Choroid plexus epithelial cell (primary cell): ENCODE data around the gene USP27X.

Source experiments
- DNase-seq: peaks from one replicate; pipeline ENCODE4 v3.0.0-alpha.2; 2010; ENCODE audit warnings: low read depth
- H3K4me3 ChIP-seq: 2 replicates; pipeline ENCODE4 v1.5.1; 2011; ENCODE audit warnings: low read depth, mild to moderate bottlenecking, control low read depth, low read length, moderate library complexity
- TF ChIP-seq, protein P1 (sequence below): conservative IDR thresholded peaks from 2 replicates; pipeline ENCODE4 v1.5.1; 2011; ENCODE audit warnings: low read depth, mild to moderate bottlenecking, control low read depth, inconsistent platforms, low read length, moderate library complexity

The USP27X gene

DNA sequence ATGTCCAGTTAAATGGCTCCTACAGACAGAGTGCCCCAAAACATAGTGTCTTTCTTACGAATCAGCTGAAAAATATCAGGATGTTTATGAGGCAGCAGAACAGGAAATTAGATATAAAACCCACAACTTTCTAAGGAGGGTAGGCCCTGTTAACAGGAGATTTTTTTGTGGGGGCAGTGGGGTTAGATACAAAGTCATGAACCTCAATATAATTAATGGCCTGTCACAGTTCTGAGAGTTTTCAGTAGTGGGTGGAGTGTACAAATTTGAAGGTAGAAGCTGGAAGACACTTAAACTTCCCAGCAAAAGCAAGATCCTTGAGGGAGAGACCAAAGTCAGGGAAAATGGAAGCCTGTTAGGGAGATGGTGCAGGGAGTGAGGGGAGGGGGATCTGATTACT lies 32.8 kb upstream of the USP27X start:
- H3K4me3 ChIP-seq = no peak overlapping the region
- no peak for DNase-seq
- TF ChIP-seq, protein P1, sequence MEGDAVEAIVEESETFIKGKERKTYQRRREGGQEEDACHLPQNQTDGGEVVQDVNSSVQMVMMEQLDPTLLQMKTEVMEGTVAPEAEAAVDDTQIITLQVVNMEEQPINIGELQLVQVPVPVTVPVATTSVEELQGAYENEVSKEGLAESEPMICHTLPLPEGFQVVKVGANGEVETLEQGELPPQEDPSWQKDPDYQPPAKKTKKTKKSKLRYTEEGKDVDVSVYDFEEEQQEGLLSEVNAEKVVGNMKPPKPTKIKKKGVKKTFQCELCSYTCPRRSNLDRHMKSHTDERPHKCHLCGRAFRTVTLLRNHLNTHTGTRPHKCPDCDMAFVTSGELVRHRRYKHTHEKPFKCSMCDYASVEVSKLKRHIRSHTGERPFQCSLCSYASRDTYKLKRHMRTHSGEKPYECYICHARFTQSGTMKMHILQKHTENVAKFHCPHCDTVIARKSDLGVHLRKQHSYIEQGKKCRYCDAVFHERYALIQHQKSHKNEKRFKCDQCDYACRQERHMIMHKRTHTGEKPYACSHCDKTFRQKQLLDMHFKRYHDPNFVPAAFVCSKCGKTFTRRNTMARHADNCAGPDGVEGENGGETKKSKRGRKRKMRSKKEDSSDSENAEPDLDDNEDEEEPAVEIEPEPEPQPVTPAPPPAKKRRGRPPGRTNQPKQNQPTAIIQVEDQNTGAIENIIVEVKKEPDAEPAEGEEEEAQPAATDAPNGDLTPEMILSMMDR = no peak

DNA sequence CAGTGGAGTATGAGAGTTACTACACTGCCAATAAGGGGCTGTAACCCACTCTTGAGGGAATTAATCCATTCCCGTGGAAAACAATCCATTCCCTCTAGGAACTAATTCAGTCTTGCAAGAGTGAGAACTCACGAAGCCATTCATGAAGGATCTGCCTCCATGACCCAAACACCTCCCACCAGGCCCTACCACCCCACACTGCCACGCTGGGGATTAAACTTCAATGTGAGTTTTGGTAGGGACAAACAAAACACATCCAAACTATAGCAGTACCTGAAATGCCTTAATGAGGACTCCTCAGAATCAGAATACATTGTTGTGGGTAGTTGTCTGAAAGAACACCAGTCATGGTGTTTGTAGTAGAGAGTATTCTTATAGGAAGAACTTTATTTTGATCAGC lies 31.0 kb upstream of the USP27X start:
- DNase-seq = no peak
- no peak overlapping the region for H3K4me3 ChIP-seq
- TF ChIP-seq, protein P1 = no peak

DNA sequence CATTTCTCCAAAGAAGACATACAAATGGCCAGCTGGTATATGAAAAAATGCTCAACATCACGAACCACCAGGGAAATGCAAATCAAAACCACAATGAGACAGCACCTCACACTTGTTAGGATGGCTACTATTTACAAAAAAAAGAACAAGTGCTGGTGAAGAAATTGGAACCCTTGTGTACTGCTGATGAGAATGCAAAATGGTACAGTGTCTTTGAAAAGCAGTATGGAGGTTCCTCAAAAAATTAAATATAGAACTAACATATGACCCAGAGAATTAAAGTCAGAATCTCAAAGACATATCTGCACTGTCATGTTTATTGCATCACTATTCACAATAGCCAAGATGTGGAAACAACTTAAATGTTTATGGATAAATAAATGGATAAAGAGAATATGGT lies 29.3 kb upstream of the USP27X start:
- TF ChIP-seq, protein P1 = no peak
- DNase-seq = no peak
- no peak overlapping the region for H3K4me3 ChIP-seq

DNA sequence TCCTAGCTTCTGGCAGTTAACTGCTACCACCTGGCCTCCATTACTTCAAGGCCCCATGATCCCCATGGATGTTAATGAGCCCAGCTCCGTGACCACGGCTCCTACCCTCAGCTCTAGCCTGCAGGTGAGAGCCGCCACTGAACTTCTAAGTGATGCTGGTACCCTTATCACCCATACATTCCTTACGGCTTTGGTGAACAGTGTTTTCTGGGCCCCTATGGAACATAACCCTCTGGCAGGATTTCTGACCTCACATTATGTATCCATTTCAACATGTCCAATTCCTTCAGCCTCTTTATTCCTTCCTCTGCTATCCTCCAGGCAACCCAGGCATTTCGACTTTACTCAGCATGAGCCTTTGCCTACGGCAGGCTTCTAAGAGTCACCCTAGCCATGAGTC lies 25.6 kb upstream of the USP27X start:
- DNase-seq = no peak
- TF ChIP-seq, protein P1 = no peak
- H3K4me3 ChIP-seq = no peak overlapping the region

DNA sequence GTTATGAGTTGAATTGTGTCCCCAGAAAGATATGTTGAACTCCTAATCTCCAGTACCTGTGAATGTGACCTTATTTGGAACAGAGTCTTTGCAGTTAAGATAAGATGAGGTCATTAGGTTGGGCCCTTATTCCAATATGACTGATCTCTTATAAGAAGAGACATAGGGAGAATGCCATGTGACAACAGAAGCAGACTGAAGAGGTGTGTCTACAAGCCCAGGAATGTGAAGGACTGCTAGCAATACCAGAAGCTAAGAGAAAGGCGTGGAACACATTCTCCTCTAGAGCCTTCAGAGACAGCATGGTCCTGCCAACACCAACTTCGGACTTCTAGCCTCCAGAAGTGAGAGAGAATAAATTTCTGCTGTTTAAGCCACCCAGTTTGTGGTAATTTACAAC lies 22.5 kb upstream of the USP27X start:
- DNase-seq = no peak
- TF ChIP-seq, protein P1 = no peak
- H3K4me3 ChIP-seq = no peak overlapping the region

DNA sequence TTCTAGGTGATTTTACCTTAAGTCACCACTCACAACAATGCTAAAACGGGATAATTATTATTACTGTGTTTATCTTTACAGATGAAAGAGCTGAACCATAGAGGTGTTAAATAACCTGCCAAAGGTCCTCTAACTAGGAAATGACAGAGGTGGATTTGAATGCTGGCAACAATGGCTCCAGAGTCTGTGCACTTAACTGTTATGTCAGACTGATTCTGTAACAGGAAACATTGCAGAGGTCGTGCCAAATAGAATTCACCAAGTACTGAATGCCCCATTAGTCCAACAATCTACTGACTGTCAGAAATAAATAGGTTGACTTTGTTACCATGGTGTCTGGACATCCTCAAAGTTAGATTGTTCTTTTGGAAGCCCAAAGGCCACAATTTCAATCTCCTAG lies 20.9 kb upstream of the USP27X start:
- TF ChIP-seq, protein P1 = no peak
- DNase-seq = no peak
- no peak overlapping the region for H3K4me3 ChIP-seq

DNA sequence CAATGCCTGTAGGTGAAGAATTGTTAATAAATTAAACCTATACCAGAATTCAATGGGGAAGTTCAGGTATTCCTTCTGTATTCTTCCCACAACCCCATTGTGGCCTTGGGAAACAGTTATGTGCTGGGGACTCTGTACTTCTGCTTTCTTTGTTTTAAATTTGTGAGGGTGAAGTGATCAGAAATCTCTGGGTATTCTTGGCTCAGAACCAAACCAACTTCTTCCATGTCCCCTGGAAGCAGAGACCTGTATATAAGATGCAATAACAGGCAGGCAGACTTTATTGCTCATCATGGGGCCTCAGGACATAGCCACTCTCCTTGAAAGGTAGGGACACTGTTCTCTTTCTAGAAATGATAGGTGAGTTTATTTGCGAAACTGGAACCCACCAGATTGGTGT lies 19.8 kb upstream of the USP27X start:
- no peak overlapping the region for H3K4me3 ChIP-seq
- no peak for DNase-seq
- TF ChIP-seq, protein P1 = no peak
